ENCODE measurements around the gene SPR. TPM values are rescaled to one million over a fixed set of nuclear protein-coding genes. Genes with fewer than 3 reads are reported as not detected.

SPR gene
- polyA plus RNA-seq, 1 donor from 2014 or later = not detected

DNA sequence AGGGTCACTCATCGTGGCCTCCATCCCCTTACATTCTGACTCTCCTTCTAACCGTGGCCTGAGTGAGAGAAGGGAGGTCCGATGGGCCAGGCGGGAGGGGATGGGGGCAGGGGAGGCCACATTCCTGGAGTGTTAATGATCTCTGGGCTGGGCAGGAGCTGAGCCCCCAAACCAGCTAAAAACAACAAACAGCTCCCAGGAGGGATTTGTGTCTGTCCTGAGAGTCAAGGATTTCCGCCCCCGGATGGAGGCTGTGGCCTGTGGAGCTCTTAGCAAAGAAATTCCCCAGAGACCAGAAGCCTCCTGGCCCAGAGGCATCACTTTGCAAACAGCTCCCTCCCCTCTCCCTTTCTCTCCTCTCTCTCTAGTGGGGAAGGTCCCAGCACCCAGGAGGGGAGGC, 53.6 kb downstream of the SPR start:
- Mint-ChIP-seq H3K27me3 (peaks cover 4% of the 10 kb centered on the region), H3K27ac (no peak overlapping the region), H3K36me3 (peaks cover 2% of the 10 kb centered on the region), H3K4me3 (no peak overlapping the region), H3K9me3 (no peaks in the 10 kb centered on the region), H3K4me1 (peaks cover 0 to 3% (median 0%) of the 10 kb centered on the region in 3 donors)

Other genes starting within 250 kb of the SPR start
- 3.2 TPM for gene EXOC6B, start 61.4 kb upstream of the SPR start, polyA plus RNA-seq
- not detected for gene EMX1, start 30.1 kb downstream of the SPR start, polyA plus RNA-seq
- gene SFXN5, start 184.3 kb downstream of the SPR start, polyA plus RNA-seq = 2.8 TPM
- 4.8 TPM for gene RAB11FIP5, start 225.5 kb downstream of the SPR start, polyA plus RNA-seq

Data from IgD-negative memory B cell (primary cell).